CD4-positive, alpha-beta T cell treated with Interleukin-17A for 1 hour (primary cell): ENCODE results near the gene PDE4D.

ENCODE experiments used
- DNase-seq: peaks from one replicate; pipeline ENCODE4 v3.0.0-alpha.2; 2020

Gene PDE4D

DNA sequence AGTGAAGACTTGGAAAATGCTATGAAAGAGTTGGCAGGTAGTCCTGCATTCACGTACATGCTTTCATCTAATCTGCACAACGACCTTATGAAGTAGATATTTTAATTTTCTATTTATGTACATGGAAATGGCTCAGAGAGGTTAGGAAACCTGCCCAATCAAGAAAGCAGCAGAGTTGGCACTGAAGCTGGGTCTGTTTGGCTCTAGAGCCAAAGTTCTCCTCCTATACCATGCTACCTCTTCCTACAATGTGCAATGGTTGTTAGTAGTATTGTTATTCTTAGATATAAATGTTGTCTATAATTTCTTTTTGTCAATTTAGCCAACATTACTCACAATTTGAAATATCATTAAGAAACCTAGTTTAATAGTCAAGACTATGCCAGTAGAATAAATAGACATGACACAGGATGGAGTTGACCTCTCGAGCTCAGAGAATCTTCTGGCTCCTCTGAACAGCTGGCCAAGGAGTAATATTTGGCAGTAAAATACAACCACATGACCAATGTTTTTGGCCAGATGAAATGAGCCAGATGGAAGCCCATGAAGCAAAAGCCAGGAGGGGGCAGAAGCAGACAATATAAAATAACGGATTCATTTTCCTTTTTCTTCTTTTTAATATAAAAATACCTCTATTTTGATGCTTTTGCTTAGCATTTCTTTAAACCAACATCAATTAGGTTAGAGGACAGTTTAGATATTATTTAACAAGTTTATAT lies 542.3 kb downstream of the PDE4D start:
- no peak for DNase-seq

DNA sequence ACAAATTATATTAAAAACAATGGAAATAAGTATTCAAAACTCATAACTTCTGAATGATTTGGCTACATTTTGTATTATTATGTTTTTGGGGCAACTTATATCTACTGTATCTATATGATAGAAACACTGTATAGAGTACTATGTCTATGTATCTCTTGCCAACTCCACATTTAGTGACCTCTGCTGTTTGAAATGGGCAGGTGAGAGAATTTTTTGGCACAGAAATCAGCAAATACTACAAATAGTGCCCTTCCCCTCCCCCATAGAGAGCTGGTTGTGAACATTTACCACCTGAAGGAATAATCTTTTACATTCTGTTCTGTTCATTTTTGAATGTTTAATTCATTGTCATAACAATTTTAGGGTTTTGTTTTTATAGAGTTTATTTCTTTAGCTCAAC lies 545.3 kb downstream of the PDE4D start:
- DNase-seq, result no peak

DNA sequence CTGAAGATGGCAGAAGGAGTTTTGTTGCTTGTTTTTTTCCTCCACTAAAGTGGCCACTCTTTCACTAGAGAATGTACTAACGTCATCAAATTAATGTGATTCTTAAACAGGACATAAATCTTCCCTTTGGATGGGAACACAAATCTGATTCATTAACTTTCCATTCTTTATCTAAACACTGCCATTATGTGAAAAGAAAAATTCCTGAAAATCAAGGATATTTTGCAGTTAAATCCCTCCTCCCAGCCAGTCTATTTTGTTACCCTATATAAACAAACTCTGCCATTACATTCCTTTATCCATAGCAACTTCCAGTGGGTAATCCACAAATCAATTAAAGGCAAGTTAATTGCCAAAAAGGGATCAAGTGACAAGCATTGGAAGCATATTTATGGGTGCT lies 546.5 kb downstream of the PDE4D start:
- DNase-seq, result no peak

DNA sequence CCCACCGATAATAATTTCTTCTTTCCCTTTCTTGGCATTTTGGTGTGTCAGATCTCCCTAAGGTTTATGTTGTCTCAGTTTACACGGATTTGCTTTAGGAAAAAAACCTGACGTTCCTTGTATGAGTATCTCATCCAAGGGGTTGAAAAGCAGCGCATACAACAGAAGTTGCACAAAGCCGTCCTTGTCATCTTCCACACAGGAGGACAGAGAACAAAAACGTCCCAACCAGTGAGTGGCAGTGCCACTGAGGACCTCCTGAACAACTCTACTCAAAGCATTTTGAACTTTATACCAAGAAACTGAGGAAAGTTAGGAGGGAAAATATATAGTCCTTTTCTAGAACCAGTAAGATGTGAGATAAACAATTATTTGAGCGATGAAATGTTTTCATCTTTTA lies 547.0 kb downstream of the PDE4D start:
- no peak for DNase-seq

DNA sequence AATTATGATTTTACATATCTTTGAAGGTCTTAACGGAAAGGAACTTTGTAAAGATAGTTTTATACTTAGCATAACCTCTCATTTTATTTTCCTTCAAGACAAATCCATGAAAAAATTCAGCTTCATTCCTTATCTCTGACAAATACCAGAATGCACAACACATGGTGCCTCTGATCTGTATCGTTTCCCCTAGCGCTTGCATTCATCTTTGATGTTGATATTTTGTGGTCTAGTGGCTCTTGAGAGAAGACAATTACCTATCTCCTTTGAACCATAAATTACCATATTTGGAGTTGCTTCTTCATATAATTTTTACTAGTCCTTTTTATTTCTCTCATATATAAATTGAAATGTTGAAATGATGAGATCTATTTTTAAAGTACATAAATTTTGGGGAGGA lies 551.3 kb downstream of the PDE4D start:
- DNase-seq, result no peak

DNA sequence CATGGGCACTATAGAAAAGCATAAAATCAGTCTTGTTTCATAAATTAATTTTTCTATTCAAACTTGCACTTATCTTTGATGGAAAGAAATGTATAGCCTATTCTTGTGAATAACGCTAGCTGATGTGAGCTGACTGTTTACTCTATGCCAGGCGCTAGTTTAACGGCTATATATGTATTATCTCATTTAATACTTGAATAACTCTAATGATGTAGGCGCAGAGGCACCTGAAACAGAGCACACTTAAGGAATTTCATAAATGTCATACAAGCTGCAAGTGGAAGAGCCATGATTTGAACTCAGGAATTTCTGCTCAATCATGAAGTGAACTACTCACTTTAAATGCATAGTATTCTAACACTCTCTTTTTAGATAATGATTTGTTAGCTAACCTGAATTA lies 551.8 kb downstream of the PDE4D start:
- DNase-seq, result no peak

DNA sequence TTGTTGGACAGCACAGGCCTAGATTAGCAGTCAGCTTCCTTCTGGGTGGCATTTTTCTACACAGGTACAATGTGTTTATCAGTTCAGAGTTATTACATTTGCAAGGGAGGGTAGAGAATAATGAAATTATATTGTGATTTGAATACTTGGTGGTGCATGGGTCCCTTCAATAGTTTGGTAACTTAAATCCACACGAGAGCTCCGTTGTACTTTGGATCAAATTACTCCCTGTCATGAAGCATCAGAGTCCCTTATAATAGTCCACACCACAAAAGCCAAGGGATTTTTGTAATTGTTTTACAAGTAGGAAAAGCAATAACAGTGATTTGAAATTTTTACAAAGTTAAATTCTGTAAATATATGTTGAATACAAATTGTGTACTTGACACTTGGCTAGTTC lies 552.4 kb downstream of the PDE4D start:
- no peak for DNase-seq

DNA sequence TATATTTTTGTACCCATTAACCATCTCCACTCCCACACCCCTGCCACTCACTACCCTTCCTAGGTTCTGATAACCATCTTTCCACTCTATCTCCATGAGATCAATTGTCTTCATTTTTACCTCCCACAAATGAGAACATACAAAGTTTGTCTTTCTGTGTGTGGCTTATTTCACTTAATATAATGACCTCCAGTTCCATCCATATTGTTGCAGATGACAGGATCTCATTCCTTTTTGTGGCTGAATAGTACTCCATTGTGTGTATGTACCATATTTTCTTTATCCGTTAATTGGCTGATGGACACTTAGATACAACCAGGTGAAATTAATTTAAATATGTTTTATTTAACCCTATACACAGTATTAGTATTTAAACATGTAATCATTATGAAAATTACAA lies 552.9 kb downstream of the PDE4D start:
- no peak for DNase-seq

DNA sequence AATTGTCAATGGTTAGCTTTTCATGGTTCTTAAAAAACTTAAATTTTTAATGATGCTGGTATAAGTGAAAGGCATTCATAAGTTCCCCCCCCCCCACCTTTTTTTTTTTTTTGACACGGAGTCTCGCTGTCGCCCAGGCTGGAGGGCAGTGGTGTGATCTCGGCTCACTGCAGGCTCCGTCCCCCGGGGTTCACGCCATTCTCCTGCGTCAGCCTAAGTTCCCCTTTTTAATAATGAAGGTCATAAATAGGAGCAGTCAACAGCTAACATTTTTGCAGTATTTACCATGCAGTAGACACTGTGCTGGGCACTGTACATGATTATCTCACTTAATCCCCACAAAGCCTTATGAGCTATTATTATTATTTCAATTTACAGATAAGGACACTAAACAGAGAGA lies 556.3 kb downstream of the PDE4D start:
- DNase-seq, result no peak

DNA sequence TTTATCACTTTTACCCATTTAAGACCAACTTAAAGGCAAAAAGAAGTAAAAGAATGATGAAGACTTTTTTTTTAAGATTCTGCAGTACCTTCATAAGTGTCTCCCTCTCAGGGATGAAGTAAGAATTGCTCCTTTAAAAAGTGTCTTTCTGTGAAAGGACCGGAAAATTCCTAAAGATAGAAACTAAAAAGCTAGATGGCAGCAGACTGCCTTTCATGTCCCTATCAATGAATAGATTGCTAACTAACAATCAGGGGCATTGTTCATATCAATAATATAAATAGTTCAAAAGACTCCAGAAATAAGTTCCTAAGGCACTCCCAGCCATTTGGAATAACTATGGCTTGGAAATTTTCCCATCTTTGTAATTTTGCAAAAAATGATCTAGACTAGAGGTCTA lies 558.0 kb downstream of the PDE4D start:
- DNase-seq, result no peak

DNA sequence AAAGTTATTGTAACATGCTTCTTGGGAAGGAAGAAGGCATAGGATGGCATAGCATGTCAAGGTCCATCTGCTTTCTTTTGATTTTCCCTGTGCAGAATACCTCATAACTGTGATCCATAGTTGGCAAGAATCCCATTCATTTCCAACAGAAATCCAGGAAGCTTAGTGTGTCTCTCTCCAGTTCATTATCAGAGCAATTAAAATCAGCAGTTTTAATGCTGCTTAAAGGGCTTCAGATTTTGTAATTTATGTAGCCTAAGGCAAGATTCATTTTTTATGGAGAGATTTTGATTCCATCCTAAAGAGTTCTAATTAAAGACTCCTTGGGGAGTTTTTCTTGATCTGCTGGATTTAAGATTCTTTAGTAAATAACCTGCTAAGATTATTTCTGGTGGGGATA lies 560.1 kb downstream of the PDE4D start:
- DNase-seq, result no peak

DNA sequence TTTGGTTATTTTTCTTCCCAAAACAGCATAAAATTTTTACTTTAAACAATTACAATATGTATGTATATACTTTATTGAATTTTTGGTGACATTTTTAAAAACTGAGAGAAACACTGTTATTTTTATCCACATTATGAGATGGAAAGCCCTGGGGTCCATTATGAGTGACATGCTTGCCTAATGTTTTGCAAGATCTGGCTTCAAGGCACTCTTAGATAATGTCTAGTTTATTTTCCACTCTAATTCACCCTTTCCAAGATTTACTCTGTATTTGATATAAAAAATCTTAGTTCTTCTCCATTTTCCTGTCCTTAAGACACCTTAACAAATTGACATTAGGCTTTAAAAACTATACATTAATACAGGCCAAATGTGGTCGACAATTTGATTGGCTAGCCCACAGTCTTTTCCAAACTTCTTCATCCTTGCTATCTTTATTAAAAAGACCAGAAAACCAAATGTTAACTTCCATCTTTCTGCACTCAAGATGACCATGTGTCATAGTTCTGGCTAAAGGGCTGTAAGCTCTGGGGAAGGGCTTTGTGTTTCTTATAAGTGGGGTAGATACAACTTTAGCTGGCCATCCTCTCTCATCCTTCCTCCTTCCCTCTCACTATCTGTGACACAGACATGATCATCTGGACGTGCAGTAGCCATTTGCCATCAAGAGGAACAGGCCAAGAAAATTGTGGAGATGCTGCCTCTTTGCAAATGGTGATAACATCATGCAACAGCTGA lies 561.1 kb downstream of the PDE4D start:
- no peak for DNase-seq

DNA sequence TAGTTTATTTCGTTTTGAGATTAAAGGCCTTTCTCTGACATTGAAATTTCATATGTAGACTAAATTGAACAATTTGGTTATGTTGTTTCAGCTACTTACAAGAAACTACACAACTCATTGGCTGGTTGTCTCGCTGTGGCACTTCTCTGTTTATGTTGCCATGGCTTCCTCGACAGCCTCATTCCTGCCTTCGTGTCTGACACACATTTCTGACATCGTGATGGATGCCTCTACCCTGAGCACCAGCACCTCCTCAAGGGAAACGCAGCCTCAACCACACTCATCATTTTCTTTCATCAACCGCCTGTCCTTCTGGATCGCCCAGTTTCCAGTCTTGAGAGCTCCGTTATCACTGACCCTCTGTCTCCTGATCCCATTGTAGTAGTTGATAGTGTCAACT lies 562.8 kb downstream of the PDE4D start:
- DNase-seq, result no peak

DNA sequence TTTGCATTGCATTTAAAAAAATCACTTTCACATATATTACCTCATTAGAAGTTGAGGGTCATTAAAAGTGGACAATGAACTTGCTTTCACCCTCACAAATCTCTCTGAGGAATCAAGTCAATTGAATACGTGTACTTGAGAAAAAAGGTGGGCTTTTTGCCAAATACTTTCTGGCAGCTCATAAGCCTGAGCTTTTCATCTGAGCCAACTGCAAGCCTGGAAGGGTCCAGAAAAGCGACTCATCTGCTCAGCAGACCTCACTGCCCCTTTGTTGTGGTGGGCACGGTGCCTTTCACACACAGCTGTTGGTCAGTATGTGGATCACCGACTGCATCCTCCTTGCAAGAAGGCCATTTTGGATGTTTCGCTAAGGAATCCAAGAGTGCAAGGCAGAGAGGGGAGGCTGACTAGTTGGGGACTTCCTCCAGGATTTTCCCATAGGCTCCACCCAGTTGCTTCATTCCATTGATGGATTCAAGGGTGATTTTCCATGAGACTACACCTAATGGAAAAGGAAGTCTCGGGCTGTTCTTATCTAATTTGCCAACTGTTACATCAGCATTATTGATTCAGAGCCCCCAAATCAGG lies 564.7 kb downstream of the PDE4D start:
- no peak for DNase-seq

DNA sequence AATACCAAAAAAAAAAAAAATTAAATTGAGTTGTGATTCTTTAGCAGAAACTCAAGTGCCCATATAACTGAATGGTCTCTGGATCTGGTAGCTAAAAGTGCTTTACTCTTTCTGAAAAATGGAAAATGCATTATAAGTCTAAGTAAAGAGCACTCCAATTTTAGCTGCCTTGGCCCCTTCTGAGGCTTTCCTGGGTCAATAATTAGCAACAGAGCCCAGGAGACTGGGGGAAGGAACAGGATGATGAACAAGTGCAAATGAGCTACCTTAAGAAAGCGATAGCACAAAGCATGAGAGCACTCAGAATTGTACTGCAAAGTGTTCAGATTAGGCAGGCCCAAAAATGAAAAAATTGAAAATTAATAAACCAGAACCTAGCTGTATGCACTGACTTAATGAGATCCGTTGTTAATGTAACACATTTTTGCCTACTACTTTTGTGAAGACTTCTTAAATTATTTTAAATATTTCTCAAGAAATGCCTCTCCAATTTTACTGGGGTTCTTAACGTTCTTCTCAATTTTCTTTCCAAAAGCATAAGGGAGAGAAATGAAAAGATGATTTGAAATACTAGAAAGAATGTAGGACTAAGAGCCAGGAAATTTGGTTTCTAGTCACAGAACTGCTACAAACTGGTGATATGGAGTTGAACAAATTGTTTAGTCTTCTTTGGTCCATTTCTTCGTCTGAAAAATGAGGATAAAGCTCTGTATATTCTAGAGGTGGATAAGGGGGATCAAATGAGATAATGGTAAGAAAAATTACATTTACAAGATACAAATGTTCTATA lies 566.1 kb downstream of the PDE4D start:
- no peak for DNase-seq

DNA sequence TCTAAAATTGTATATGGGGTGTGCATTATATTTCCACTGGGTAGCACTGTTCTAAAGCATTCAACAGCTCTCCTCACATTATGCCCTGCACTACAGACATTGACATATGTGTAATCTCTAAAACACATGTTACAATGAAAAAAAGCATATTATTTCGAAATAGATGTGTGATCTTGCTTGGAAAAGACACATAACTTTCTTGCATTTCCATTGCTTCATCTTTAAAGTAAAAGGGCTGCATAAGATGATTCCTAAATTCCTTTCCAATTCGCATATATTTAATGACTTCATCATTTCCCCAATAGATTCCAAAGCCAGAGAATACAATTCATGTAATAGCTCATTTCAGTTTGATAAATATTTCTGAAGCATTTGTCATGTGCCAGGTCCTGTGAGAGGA lies 566.9 kb downstream of the PDE4D start:
- no peak for DNase-seq

DNA sequence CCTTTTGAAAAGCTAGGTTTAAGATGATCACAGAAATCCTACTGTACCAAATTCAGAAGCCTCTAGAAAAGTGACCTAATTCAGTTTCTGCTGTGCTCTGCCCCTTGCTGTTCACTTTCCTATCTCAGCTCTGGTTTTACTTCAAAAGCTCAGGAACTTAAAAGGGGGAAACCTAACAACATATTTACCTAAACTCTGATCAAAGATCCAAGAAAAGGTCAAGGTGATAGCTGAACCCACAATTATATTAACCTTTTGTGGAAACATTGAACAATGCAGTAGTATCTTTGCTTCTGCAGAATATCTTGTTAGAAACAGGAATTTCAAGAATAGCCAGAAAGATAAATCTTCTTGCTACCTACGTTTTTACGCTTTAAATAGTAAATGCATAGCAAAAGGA lies 568.5 kb downstream of the PDE4D start:
- no peak for DNase-seq

DNA sequence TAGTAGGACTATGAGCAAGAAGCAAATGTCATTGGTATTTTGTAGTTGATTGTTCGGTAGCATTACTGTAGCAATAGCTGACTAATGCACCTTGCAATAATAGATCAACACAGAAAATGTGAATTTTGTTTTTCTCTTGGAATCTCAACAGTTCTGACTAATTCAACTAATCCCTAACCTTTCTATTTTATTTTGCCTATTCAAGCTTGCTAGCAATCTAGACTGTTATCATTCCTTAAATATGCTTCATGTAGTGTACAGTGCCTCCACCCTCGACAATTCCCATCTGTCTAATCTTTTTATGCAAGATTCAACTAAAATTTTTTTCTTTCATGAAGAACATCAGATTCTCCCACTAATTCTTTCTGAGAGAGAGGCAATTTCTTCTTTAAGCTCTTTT lies 570.6 kb downstream of the PDE4D start:
- DNase-seq, result no peak

DNA sequence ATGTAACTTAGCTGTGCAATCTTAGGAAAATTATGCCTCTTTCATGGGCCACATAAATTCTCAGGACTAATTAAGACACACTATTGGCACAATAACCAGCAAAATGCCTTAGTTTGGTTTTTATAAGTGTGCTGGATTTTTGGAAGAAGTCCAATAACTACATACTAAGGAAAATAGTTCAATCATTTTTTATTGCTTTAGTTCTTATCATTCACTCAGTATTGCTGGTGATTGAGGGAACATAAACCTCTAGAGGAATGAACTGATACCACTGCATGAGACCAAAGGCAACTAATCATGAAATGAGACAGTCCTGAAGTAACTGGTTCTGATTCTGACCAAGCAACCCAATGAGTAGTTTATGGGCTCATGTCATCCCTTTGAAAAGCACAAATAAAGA lies 571.5 kb downstream of the PDE4D start:
- DNase-seq, result no peak

DNA sequence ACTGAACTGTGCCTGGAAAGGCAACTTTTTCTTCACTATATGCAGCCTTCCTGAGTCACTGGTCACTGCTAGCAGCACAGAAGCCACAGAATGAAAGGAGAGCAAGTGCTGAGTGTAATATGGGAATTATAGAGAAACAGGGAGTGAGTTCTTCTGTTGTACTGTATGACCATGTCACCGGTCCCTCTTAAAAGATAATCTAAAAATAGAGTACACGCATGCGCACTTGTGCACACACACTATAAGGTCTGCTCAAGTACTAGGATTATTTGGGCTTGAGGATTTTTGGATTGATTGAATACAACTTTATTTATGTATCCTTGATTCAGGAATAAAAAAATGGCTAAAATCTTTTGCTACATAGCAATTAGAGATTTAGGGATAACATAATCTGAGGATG lies 571.9 kb downstream of the PDE4D start:
- DNase-seq, result no peak

DNA sequence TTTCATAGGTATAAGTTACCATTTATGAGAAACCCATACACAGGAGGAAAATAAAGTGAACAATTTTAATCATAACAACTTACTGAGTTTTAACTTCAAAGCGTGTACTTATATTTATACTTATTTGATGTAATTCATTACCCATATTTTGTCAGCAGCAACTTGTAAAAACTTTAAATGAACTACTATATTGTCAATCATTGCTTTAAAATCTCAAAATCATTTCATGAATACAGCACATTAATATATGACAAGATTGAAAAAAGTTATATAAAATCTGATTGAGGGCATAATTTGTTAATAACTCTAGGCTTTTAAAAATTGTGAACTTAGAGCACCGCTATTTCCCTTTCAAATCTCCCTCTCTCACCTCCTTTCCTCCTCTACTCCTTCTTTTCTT lies 573.1 kb downstream of the PDE4D start:
- DNase-seq, result no peak

DNA sequence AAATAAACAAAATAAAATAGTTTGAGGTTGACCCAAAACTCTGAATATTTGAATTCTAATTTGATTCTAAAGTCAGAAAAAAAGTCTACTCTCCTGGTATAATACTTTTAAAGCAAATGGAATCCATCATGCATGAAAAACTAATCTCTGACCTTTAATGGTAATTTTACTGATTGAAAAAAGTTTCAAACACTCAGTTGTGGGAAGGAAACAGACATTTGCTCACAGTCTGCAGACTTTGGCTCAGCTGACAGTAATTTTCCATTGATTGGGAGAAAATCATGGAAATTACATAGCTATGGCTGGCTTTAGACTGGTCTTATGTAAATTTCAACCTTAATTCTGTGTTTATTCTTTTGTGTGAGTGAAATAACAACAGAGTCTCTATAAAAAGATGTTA lies 574.3 kb downstream of the PDE4D start:
- DNase-seq, result no peak

DNA sequence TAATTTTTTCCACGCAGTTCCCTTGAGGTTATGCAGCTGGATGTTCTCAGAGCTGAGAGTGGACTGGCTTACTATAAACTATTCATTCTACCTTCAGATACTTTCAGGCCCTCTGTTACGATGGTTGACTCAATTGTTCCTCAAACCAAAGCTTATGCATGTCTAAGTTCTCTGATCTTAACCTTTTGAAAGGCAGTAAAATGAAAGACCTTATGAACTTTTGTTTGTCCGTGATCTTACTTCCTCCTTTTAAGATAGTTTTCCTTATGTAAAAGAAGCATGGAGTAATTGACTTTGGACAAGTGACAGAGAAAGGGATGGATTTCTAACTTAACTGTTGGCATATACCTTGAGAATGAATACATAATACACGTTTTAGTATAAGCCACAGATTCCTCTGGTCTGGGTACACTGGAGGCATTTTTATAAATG lies 575.7 kb downstream of the PDE4D start:
- DNase-seq, result no peak
